Thyroid gland (tissue), 4 donors: ENCODE results near the gene SASH1. TPM values are rescaled to one million over a fixed set of nuclear protein-coding genes. Genes with fewer than 3 reads are reported as not detected.

Source experiments
- DNase-seq, 2 donors: peaks; one replicate each; pipeline ENCODE4 v3.0.0-alpha.2; 2019
- H3K27ac ChIP-seq, 3 donors: fragments of 200-600 bp; sonication (generic); 1 replicate in 2 of 3; 2 replicates in 1 of 3; pipeline ENCODE4 v1.5.1; 2016 to 2019; ENCODE audit warnings: mild to moderate bottlenecking in 1 of 3, moderate library complexity in 1 of 3
- H3K27me3 ChIP-seq: fragments of 200-600 bp; sonication (generic); one replicate; pipeline ENCODE4 v1.5.1; 2019
- H3K36me3 ChIP-seq, 2 donors: fragments of 200-600 bp; sonication (generic); one replicate each; pipeline ENCODE4 v1.5.1; 2016 to 2019
- H3K4me1 ChIP-seq, 2 donors: fragments of 200-600 bp; sonication (generic); one replicate each; pipeline ENCODE4 v1.5.1; 2017 to 2019
- H3K4me3 ChIP-seq, 3 donors: fragments of 200-600 bp; sonication (generic); replicated peaks in 1 of 3; 1 replicate in 2 of 3; 2 replicates in 1 of 3; pipeline ENCODE4 v1.5.1; 2016; ENCODE audit warnings: mild to moderate bottlenecking in 1 of 3
- H3K9me3 ChIP-seq: fragments of 200-600 bp; sonication (generic); one replicate; pipeline ENCODE4 v1.5.1; 2017
- CTCF ChIP-seq, 6 experiments: fragments of 200-600 bp in 3 of 6; fragments of 450-650 bp in 3 of 6; sonication (generic) in 3 of 6; IDR thresholded peaks; one replicate each; pipeline ENCODE4 v1.5.1; 2016 to 2019; ENCODE audit warnings: antibody characterized with exemption in 6 of 6, mild to moderate bottlenecking in 2 of 6, inconsistent platforms in 1 of 6, moderate library complexity in 1 of 6
- POLR2A ChIP-seq, 2 donors: fragments of 450-650 bp; IDR thresholded peaks; one replicate each; pipeline ENCODE4 v1.6.1; 2017; ENCODE audit warnings: antibody characterized with exemption in 2 of 2, mild to moderate bottlenecking in 2 of 2, moderate library complexity in 1 of 2
- WGBS, 2 donors: methylation state at CpG; one replicate each; pipeline ENCODE4 v1.1.5; 2017; 5-methylcytosine and 5-hydroxymethylcytosine counted together
- intact Hi-C: fragments of 100-400 bp; cut with DNase I; formaldehyde crosslinking; loops from one replicate; pipeline ENCODE4 v1.15.1; 2023
- total RNA-seq, 4 donors: library from RNA; depleted of rRNA; stranded (reverse); fragments of >200 nt; gene quantifications; one replicate each; pipeline ENCODE4 v1.2.3, GENCODE V29; 2016

Gene SASH1
- total RNA-seq, 4 donors from 2014 or later: 154 to 235 (median 190) TPM

- Histone ChIP-seq H3K27me3 (no peaks in the 10 kb centered on the region), H3K27ac (no peak overlapping the region), H3K4me1 (no peaks in the 10 kb centered on the region), H3K9me3 (no peaks in the 10 kb centered on the region), H3K4me3 (no peak overlapping the region), H3K36me3 (no peaks in the 10 kb centered on the region)
- no peak for DNase-seq
- intact Hi-C loops: no loop called here
- TF ChIP-seq CTCF (IDR thresholded peaks at IDR 0.05) (no peak), POLR2A (IDR thresholded peaks at IDR 0.05) (no peak)
Observed at GRCh38 chr6:148591656-148592055, 249.0 kb downstream of the SASH1 start.

GRCh38 chr6:148593130-148593812, 250.6 kb downstream of the SASH1 start:
- TF ChIP-seq POLR2A (IDR thresholded peaks at IDR 0.05) (no peak), CTCF (IDR thresholded peaks at IDR 0.05) (no peak)
- Histone ChIP-seq H3K27me3 (no peaks in the 10 kb centered on the region), H3K4me1 (no peaks in the 10 kb centered on the region), H3K4me3 (no peak overlapping the region), H3K9me3 (no peaks in the 10 kb centered on the region), H3K36me3 (no peaks in the 10 kb centered on the region), H3K27ac (peak overlapping the region in 1 of 3 donors; percentile 54)
- 79 to 81% methylated on average over 16 of the region's 16 CpGs for WGBS, 2 donors
- intact Hi-C loops: no loop called here
- DNase-seq: no peak

- Histone ChIP-seq H3K4me1 (no peaks in the 10 kb centered on the region), H3K4me3 (no peak overlapping the region), H3K27ac (peak overlapping the region in 1 of 3 donors; percentile 54), H3K9me3 (no peaks in the 10 kb centered on the region), H3K36me3 (no peaks in the 10 kb centered on the region), H3K27me3 (no peaks in the 10 kb centered on the region)
- no peak for TF ChIP-seq CTCF (IDR thresholded peaks at IDR 0.05)
- TF ChIP-seq POLR2A (IDR thresholded peaks at IDR 0.05): no peak
- intact Hi-C loops: no loop called here
- no peak for DNase-seq
- 77 to 80% methylated on average over 6 of the region's 6 CpGs for WGBS, 2 donors
Observed at GRCh38 chr6:148593813-148594170, 251.2 kb downstream of the SASH1 start.

- intact Hi-C loops: no loop called here
- Histone ChIP-seq H3K9me3 (no peaks in the 10 kb centered on the region), H3K27me3 (no peaks in the 10 kb centered on the region), H3K27ac (no peak overlapping the region), H3K4me1 (no peaks in the 10 kb centered on the region), H3K36me3 (no peaks in the 10 kb centered on the region), H3K4me3 (no peak overlapping the region)
- WGBS, 2 donors: 73% methylated on average over 6 of the region's 6 CpGs
- no peak for DNase-seq
- TF ChIP-seq POLR2A (IDR thresholded peaks at IDR 0.05) (no peak), CTCF (IDR thresholded peaks at IDR 0.05) (no peak)
Observed at GRCh38 chr6:148595550-148595949, 252.9 kb downstream of the SASH1 start.

- Histone ChIP-seq H3K27ac (no peak overlapping the region), H3K36me3 (no peaks in the 10 kb centered on the region), H3K27me3 (no peaks in the 10 kb centered on the region), H3K9me3 (no peaks in the 10 kb centered on the region), H3K4me1 (no peaks in the 10 kb centered on the region), H3K4me3 (no peak overlapping the region)
- peak; percentile 55 to 56 for DNase-seq
- 63 to 64% methylated on average over 3 of the region's 3 CpGs for WGBS, 2 donors
- intact Hi-C loops: no loop called here
- no peak for TF ChIP-seq POLR2A (IDR thresholded peaks at IDR 0.05)
- no peak for TF ChIP-seq CTCF (IDR thresholded peaks at IDR 0.05)
Observed at GRCh38 chr6:148596891-148597455, 254.3 kb downstream of the SASH1 start.
